ENCODE data around the gene ABHD3.
"Not testable (repeated sequence)": the region's sequence is repeated elsewhere in the genome, so short reads cannot be mapped to it uniquely, and the experiment has no call there.

The ABHD3 gene

DNA sequence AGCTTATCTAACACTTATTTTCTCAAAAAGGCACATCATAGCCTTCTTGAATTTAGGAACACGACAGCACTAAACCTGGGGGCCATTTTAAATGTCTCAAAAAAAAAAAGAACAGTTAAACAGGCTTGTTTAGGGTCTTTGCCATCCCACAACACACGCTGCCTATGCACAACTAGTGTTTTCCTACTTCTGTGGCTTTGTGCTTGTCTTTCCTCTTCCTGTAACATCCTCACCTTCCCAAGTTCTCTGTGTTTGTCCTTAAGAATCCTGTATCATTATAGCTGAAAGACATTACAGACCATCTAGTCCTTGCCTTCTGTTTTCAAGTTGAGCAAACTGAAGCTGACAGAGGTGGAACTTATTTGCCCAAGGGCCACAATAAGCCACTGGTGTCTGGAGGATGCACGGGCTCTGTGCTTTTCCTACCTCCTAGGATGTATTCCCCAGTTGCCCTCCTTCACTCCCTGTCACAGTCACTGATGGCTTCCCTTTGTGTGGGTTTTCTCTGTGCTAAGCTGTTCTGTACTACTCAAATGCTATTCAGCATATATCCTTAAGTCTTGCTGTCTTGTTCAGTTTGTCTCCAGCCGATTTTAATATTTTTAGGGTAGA, 69.9 kb downstream of the ABHD3 start:
- no peak overlapping the region for H3K4me3 ChIP-seq (ENCODE audit: low read depth, low read length)
- TF ChIP-seq CTCF (IDR thresholded peaks at IDR 0.05; ENCODE audit: control insufficient read depth, extremely low read depth, insufficient read depth), result no peak
- DNase-seq (ENCODE audit: low read depth), result no peak

GRCh38 chr18:21632393-21632792, 72.2 kb downstream of the ABHD3 start:
- H3K4me3 ChIP-seq (ENCODE audit: low read depth, low read length), result no peak overlapping the region
- TF ChIP-seq CTCF (IDR thresholded peaks at IDR 0.05; ENCODE audit: control insufficient read depth, extremely low read depth, insufficient read depth), result 0 out of 2 replicates have a peak, but pooled peaks have one; percentile 19
- DNase-seq (ENCODE audit: low read depth), result no peak

GRCh38 chr18:21629089-21629832, 75.3 kb downstream of the ABHD3 start:
- no peak for TF ChIP-seq CTCF (IDR thresholded peaks at IDR 0.05; ENCODE audit: control insufficient read depth, extremely low read depth, insufficient read depth)
- DNase-seq (ENCODE audit: low read depth), result no peak
- H3K4me3 ChIP-seq (ENCODE audit: low read depth, low read length), result no peak overlapping the region

- not testable (repeated sequence) for H3K4me3 ChIP-seq (ENCODE audit: low read depth, low read length); DNase-seq (ENCODE audit: low read depth)
Measured at GRCh38 chr18:21621640-21622039, 82.9 kb downstream of the ABHD3 start.

DNA sequence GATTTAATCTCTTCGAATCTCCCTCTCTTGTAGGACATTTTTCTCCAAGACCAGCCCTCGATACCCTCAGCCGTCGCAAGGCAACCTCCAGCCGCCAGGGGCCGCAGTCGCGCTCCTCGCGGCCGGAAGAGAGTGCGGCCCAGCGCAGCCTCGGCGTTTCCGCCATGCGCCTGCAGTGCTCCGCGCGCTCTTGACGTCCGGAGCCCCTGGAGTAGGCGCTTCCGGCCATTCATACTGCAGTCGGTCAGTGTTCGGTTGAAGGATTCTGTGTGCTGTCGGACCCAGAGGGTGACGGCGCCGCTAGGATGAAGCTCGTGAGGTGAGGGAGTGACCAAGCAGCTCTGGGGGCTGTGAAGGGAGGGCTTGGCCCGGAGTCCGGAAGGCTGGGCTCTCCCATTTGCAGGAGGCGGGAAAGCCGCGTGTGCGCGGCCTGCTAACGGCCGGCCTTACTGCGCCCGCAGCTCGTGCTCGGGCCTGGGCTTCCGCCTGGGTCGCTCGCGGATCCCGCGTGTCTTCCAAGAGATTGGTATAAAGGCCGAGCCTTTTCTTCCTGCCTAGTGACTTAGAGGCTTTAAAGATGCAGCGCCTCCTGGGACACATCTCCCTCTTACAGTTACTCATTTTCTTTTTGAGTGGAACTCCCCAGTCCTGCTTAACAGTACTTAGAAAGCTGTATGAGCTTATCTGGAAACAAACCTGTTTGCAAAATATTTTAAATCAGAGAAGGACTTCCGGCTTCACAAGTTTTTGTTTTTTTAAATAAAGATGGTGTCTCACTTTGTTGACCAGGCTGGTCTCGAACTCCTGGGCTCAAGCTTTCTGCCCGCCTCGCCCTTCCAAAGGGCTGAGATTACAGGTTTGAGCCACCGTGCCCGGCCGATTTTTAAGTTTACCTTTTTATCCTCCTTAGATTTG, 92.2 kb downstream of the ABHD3 start, which contains the start of gene SNRPD1:
Gene SNRPD1, plus strand, starts transcription at position 190 of the 915 bp plus-strand sequence. Its CDS starts 116 bp downstream, at position 306.
- peak within 1 kb of the TSS; percentile 88 for H3K4me3 ChIP-seq (ENCODE audit: low read depth, low read length)
- peak; percentile 78 for DNase-seq (ENCODE audit: low read depth)
- TF ChIP-seq CTCF (IDR thresholded peaks at IDR 0.05; ENCODE audit: control insufficient read depth, extremely low read depth, insufficient read depth), result peak; percentile 98

GRCh38 chr18:21611401-21612124, 93.0 kb downstream of the ABHD3 start:
- peak overlapping the region; percentile 88 for H3K4me3 ChIP-seq (ENCODE audit: low read depth, low read length)
- not testable (repeated sequence) for DNase-seq (ENCODE audit: low read depth)

DNA sequence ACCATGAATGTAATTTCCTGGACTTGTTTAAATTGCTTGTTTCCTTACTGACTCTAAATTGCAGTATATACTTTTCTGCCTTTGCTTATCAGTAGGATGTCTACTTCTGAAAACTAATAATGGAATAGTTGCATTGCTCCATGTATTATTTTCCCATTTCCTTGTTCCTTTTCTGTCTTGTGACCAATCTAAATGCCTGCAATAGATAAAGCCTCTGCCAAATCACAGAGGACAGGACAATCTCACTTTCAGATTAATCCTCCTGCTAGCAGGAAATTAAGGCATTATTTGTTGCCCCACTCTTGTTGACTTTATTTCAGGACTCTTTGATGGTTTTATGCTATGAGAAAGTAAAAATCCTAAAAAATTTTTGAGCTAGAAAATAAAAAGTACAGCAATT, 99.4 kb downstream of the ABHD3 start:
- DNase-seq (ENCODE audit: low read depth), result no peak
- no peak for TF ChIP-seq CTCF (IDR thresholded peaks at IDR 0.05; ENCODE audit: control insufficient read depth, extremely low read depth, insufficient read depth)
- H3K4me3 ChIP-seq (ENCODE audit: low read depth, low read length), result no peak overlapping the region

Data from LNCaP clone FGC (cell line).